Kidney (tissue), 14 donors: ENCODE results near the gene MAD1L1. TPM values are rescaled to one million over a fixed set of nuclear protein-coding genes. Genes with fewer than 3 reads are reported as not detected.
"Not testable (repeated sequence)": the region's sequence is repeated elsewhere in the genome, so short reads cannot be mapped to it uniquely, and the experiment has no call there.

ENCODE experiments used
- DNase-seq, 5 donors: peaks; one replicate each; pipeline ENCODE4 v3.0.0-alpha.2; 2013 to 2020
- FAIRE-seq: peaks from 2 replicates; lab custom pipeline; 2012; peaks lifted over from hg19 to GRCh38; lab: Jason Lieb, UNC
- H3K27ac ChIP-seq, 2 donors: one replicate each; pipeline ENCODE4 v1.7.0; 2013; ENCODE audit warnings: low read depth in 2 of 2, low read length in 2 of 2, inconsistent platforms in 1 of 2
- H3K27me3 ChIP-seq: one replicate; pipeline ENCODE4 v1.7.1; 2013; ENCODE audit warnings: low read length, inconsistent platforms; ENCODE audit not compliant: control insufficient read depth, insufficient read depth
- H3K36me3 ChIP-seq, 3 donors: one replicate each; pipeline versions ENCODE4 v1.7.0 to v1.7.1; 2013; ENCODE audit warnings: low read length in 3 of 3, control low read depth in 1 of 3, inconsistent platforms in 1 of 3; ENCODE audit not compliant: insufficient read depth in 3 of 3, control insufficient read depth in 2 of 3
- H3K4me1 ChIP-seq, 3 donors: one replicate each; pipeline versions ENCODE4 v1.7.0 to v1.7.1; 2013; ENCODE audit warnings: low read length in 3 of 3, inconsistent platforms in 1 of 3, low read depth in 1 of 3; ENCODE audit not compliant: control insufficient read depth in 2 of 3, insufficient read depth in 2 of 3
- H3K4me3 ChIP-seq, 3 donors: one replicate each; pipeline versions ENCODE4 v1.7.0 to v1.8.1; 2013; ENCODE audit warnings: low read length in 3 of 3, control low read depth in 1 of 3, inconsistent platforms in 1 of 3
- H3K9ac ChIP-seq, 3 donors: one replicate each; pipeline versions ENCODE4 v1.7.0 to v1.7.1; 2013; ENCODE audit warnings: low read length in 3 of 3, control low read depth in 1 of 3, inconsistent platforms in 1 of 3
- H3K9me3 ChIP-seq, 3 donors: one replicate each; pipeline versions ENCODE4 v1.7.0 to v1.7.1; 2013; ENCODE audit warnings: low read length in 3 of 3, control low read depth in 1 of 3, inconsistent platforms in 1 of 3; ENCODE audit not compliant: control insufficient read depth in 2 of 3, insufficient read depth in 1 of 3
- intact Hi-C: fragments of 100-400 bp; cut with DNase I; formaldehyde crosslinking; loops from one replicate; pipeline ENCODE4 v1.11.1; 2022
- polyA plus RNA-seq: library from polyadenylated mRNA; stranded (reverse); fragments of 350-450 nt; fragmentation: Illumina TruSeq; extraction: RNeasy Lipid Tissue Mini Kit (QIAGEN cat#74804); gene quantifications from one replicate; pipeline ENCODE4 v1.2.3, GENCODE V29; 2014; ENCODE audit warnings: low read depth, low replicate concordance; ENCODE audit not compliant: insufficient read depth
- total RNA-seq: library from RNA; stranded (reverse); fragmentation: NEBNext Ultra II Directional; extraction: Animal tissue kit (Norgen Biotek cat#: 25700); gene quantifications from one replicate; pipeline ENCODE4 v1.2.1, GENCODE V29; 2021
- TF ChIP-seq, protein P1 (sequence below): IDR thresholded peaks from 3 replicates; pipeline ENCODE4 v1.5.1; 2012; ENCODE audit warnings: mild to moderate bottlenecking, moderate library complexity, borderline replicate concordance; ENCODE audit not compliant: insufficient read depth; ENCODE audit errors: extremely low read depth
- donor health status: control.
- donor health status: control.
- donor health status: control.
- donor health status: control.
- donor health status: control.
- donor health status: DM: yes; HTN: yes; CAD: no.
- donor health status: Normal renal cell carcinoma (clear cell type).

MAD1L1 gene
- total and polyA plus RNA-seq, 2 donors from 2014 or later, result 33.2 to 45.2 TPM

DNA sequence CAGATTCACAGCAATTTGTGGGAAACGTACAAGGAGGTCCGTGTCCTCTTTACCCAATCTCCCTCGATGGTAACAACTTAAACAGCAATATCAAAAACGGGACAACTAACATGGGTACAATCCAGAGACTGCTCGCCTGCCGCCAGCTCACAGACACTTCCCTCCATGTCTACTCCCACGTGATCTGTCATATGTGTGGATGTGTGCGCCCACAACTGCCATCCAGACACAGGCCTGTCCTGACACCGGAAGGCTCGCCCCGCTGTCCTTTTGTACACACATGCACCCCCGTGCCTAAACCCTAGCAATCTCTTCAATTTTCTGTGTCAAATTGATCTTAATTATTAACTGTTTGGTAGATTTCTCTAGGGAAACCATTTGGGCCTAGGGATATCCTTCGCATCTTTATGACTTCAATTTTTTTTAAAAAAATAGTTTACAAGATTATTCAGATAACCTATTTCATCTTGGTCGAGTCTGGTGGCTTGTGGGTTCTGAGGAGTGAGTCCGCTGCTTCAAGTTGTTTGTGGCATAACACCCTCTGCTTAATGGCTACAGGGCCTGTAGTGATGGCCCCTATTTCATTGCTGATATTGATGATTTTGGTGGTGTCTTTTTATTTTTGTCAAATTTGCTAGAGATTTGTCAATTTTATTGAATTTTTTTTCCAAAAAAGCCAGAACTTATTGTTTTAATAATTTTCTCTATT, 260.6 kb downstream of the MAD1L1 start:
- intact Hi-C loops, result no loop called here
- TF ChIP-seq, protein P1, sequence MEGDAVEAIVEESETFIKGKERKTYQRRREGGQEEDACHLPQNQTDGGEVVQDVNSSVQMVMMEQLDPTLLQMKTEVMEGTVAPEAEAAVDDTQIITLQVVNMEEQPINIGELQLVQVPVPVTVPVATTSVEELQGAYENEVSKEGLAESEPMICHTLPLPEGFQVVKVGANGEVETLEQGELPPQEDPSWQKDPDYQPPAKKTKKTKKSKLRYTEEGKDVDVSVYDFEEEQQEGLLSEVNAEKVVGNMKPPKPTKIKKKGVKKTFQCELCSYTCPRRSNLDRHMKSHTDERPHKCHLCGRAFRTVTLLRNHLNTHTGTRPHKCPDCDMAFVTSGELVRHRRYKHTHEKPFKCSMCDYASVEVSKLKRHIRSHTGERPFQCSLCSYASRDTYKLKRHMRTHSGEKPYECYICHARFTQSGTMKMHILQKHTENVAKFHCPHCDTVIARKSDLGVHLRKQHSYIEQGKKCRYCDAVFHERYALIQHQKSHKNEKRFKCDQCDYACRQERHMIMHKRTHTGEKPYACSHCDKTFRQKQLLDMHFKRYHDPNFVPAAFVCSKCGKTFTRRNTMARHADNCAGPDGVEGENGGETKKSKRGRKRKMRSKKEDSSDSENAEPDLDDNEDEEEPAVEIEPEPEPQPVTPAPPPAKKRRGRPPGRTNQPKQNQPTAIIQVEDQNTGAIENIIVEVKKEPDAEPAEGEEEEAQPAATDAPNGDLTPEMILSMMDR, result no peak
- Histone ChIP-seq H3K9ac (no peak overlapping the region), H3K27me3 (no peaks in the 10 kb centered on the region), H3K4me3 (no peak overlapping the region), H3K36me3 (no peaks in the 10 kb centered on the region), H3K9me3 (no peaks in the 10 kb centered on the region), H3K27ac (no peak overlapping the region), H3K4me1 (peaks cover 0 to 4% (median 2%) of the 10 kb centered on the region in 3 donors)
- FAIRE-seq (no peak), DNase-seq (peak in 1 of 5 donors; percentile 29)

DNA sequence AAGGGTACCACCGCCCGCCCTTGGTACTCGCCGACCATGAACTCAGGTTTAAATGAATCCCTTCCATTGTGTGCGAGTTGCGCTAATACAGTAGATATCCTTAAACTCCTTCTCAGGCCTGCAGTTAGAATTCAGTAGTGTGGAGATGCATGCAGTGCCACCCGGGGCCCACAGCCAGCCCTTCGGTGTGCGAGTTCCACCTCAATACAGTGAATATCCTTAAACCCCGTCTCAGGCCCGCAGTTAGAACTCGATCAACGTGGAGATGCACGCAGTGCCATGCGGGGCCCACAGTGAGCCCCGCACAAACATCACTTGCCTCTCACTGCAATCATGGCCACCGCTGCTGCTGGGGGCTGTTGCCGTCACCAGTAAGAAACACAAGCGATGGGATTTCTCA, 261.9 kb downstream of the MAD1L1 start:
- no peaks in the 10 kb centered on the region for H3K27me3 ChIP-seq
- no peak overlapping the region for H3K9ac ChIP-seq
- H3K27ac ChIP-seq, result no peak overlapping the region
- FAIRE-seq, result no peak
- intact Hi-C loops, result no loop called here
- no peaks in the 10 kb centered on the region for H3K9me3 ChIP-seq
- peak in 1 of 5 donors; percentile 21 for DNase-seq
- peaks cover 0 to 4% (median 2%) of the 10 kb centered on the region in 3 donors for H3K4me1 ChIP-seq
- TF ChIP-seq, protein P1, result no peak
- no peak overlapping the region for H3K4me3 ChIP-seq
- no peaks in the 10 kb centered on the region for H3K36me3 ChIP-seq

DNA sequence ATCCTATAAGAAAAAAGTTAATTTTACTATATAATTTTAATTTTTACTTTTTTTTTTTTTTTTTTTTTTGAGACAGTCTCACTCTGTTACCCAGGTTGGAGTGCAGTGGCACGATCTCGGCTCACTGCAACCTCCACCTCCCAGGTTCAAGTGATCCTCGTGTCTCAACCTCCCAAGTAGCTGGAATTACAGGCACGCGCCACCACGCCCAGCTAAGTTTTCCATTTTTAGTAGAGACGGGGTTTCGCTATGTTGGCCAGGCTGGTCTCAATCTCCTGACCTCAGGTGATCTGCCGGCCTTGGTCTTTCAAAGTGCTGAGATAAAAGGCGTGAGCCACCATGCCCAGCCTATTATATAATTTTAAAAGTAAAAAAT, 262.5 kb downstream of the MAD1L1 start:
- H3K27ac ChIP-seq, H3K9me3 ChIP-seq, H3K36me3 ChIP-seq, FAIRE-seq, H3K4me1 ChIP-seq, H3K9ac ChIP-seq, intact Hi-C loops, H3K27me3 ChIP-seq, H3K4me3 ChIP-seq: not testable (repeated sequence)
- DNase-seq, result peak in 1 of 5 donors; percentile 25

DNA sequence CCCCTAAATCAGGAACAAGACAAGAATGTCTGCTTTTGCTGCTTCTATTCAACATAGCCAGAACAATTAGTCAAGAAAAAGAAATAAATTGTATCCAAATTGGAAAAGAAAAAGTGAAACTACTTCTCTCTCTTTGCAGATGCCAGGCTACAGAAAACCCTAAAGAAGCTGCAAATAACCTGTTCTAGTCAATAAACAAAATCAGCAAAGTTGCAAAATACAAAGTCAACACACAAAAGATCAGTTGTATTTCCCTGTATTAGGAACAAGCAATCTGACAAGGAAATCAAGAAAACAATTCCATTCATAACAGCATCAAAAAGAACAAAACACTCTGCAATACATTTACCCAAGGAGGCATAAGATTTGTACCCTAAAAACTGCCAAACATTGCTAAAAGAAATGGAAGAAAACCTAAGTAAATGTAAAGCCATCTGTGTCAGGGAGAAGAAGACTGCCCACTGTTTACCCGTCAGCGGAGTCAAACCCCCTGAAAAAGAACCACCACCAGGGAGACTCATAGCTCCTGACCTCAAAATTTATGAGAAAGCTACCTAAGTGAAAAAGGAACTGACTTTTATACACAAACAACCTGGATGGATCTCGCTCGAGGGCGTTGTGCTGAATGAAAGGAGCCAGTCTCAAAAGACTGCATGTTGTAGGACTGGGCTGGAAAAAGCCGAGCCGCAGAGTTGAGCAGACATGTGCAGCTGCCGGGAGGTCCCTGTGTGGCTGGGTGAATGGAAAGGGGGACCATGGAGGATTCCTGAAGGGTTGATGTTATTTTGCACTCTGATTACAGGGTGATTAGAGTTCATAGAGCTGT, 263.1 kb downstream of the MAD1L1 start:
- Histone ChIP-seq H3K27me3 (no peaks in the 10 kb centered on the region), H3K4me3 (no peak overlapping the region), H3K9me3 (no peaks in the 10 kb centered on the region), H3K4me1 (no peaks in the 10 kb centered on the region), H3K9ac (no peak overlapping the region), H3K36me3 (no peaks in the 10 kb centered on the region), H3K27ac (no peak overlapping the region)
- TF ChIP-seq, protein P1, result no peak
- DNase-seq (peak in 1 of 5 donors; percentile 27), FAIRE-seq (no peak)
- intact Hi-C loops, result no loop called here
